ENCODE results near the gene TMEM132D.

Gene TMEM132D

GRCh38 chr12:129753586-129753985 is 150.2 kb downstream of the TMEM132D start:
- H3K4me2 ChIP-seq (ENCODE audit: low read length), result no peak overlapping the region
- H3K4me3 ChIP-seq (ENCODE audit: low read depth, low read length, poor library complexity, severe bottlenecking), result no peak overlapping the region
- no peaks in the 10 kb centered on the region for H3K9me3 ChIP-seq (ENCODE audit: low read length)
- no peaks in the 10 kb centered on the region for H3F3A ChIP-seq (ENCODE audit: insufficient read depth, low read length)
- H3K36me3 ChIP-seq (ENCODE audit: insufficient read depth, low read length), result no peaks in the 10 kb centered on the region
- no peak overlapping the region for H3K27ac ChIP-seq (ENCODE audit: low read depth, low read length, poor library complexity, severe bottlenecking)
- no peaks in the 10 kb centered on the region for H3K4me1 ChIP-seq (ENCODE audit: insufficient read depth, low read length, severe bottlenecking)
- TF ChIP-seq EZH2 (IDR thresholded peaks at IDR 0.05; ENCODE audit: borderline replicate concordance, low read length), result no peak
- no peak for TF ChIP-seq CTCF (IDR thresholded peaks at IDR 0.05; ENCODE audit: low read length)
- no peak overlapping the region for H3K9ac ChIP-seq (ENCODE audit: low read length)
- no peaks in the 10 kb centered on the region for H3K27me3 ChIP-seq (ENCODE audit: insufficient read depth, low read length)
- H3K79me2 ChIP-seq (ENCODE audit: insufficient read depth, low read length), result no peaks in the 10 kb centered on the region
- H2AFZ ChIP-seq (ENCODE audit: low read length), result no peak overlapping the region
- H4K20me1 ChIP-seq (ENCODE audit: insufficient read depth, low read length), result no peaks in the 10 kb centered on the region
- no peaks in the 10 kb centered on the region for H3K9me2 ChIP-seq (ENCODE audit: low read depth, low read length)

GRCh38 chr12:129750421-129750820 is 153.4 kb downstream of the TMEM132D start:
- no peak overlapping the region for H3K4me3 ChIP-seq (ENCODE audit: low read depth, low read length, poor library complexity, severe bottlenecking)
- H3K9me2 ChIP-seq (ENCODE audit: low read depth, low read length), result no peaks in the 10 kb centered on the region
- H3K4me1 ChIP-seq (ENCODE audit: insufficient read depth, low read length, severe bottlenecking), result no peaks in the 10 kb centered on the region
- TF ChIP-seq EZH2 (IDR thresholded peaks at IDR 0.05; ENCODE audit: borderline replicate concordance, low read length) (no peak), CTCF (IDR thresholded peaks at IDR 0.05; ENCODE audit: low read length) (no peak)
- no peaks in the 10 kb centered on the region for H3K9me3 ChIP-seq (ENCODE audit: low read length)
- no peaks in the 10 kb centered on the region for H4K20me1 ChIP-seq (ENCODE audit: insufficient read depth, low read length)
- H3K27ac ChIP-seq (ENCODE audit: low read depth, low read length, poor library complexity, severe bottlenecking), result no peak overlapping the region
- H3K79me2 ChIP-seq (ENCODE audit: insufficient read depth, low read length), result no peaks in the 10 kb centered on the region
- H2AFZ ChIP-seq (ENCODE audit: low read length), result no peak overlapping the region
- no peaks in the 10 kb centered on the region for H3F3A ChIP-seq (ENCODE audit: insufficient read depth, low read length)
- H3K4me2 ChIP-seq (ENCODE audit: low read length), result no peak overlapping the region
- H3K9ac ChIP-seq (ENCODE audit: low read length), result no peak overlapping the region
- no peaks in the 10 kb centered on the region for H3K27me3 ChIP-seq (ENCODE audit: insufficient read depth, low read length)
- H3K36me3 ChIP-seq (ENCODE audit: insufficient read depth, low read length), result no peaks in the 10 kb centered on the region

DNA sequence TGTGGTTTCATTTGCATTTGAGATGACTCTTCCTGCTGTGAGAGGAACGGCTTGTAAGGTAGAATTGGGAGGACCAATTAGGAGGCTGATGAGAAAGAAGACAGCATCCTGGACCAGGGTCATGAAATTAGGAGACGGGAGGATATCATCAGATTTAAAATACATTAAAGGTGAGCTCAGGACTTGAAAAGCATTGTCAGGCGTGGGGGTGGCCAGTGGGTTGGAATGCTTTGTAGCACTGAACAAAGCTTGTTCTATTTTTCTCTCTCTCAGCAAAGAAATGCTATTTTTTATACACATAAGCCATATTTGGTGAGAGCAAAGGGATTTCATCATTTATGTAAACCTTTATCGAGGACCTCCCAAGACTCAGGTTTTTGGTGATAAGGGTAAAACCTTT is 157.5 kb downstream of the TMEM132D start:
- Histone ChIP-seq H3K4me1 (ENCODE audit: insufficient read depth, low read length, severe bottlenecking) (no peaks in the 10 kb centered on the region), H3K79me2 (ENCODE audit: insufficient read depth, low read length) (no peaks in the 10 kb centered on the region), H3K9ac (ENCODE audit: low read length) (no peak overlapping the region), H3K27me3 (ENCODE audit: insufficient read depth, low read length) (no peaks in the 10 kb centered on the region), H3K27ac (ENCODE audit: low read depth, low read length, poor library complexity, severe bottlenecking) (no peak overlapping the region), H3K9me2 (ENCODE audit: low read depth, low read length) (no peaks in the 10 kb centered on the region), H3K36me3 (ENCODE audit: insufficient read depth, low read length) (no peaks in the 10 kb centered on the region), H2AFZ (ENCODE audit: low read length) (no peak overlapping the region), H4K20me1 (ENCODE audit: insufficient read depth, low read length) (no peaks in the 10 kb centered on the region), H3K9me3 (ENCODE audit: low read length) (no peaks in the 10 kb centered on the region), H3F3A (ENCODE audit: insufficient read depth, low read length) (no peaks in the 10 kb centered on the region), H3K4me3 (ENCODE audit: low read depth, low read length, poor library complexity, severe bottlenecking) (no peak overlapping the region), H3K4me2 (ENCODE audit: low read length) (no peak overlapping the region)
- TF ChIP-seq EZH2 (IDR thresholded peaks at IDR 0.05; ENCODE audit: borderline replicate concordance, low read length) (no peak), CTCF (IDR thresholded peaks at IDR 0.05; ENCODE audit: low read length) (no peak)
